ENCODE results near the gene KCNQ5.

- TF ChIP-seq, protein P1, sequence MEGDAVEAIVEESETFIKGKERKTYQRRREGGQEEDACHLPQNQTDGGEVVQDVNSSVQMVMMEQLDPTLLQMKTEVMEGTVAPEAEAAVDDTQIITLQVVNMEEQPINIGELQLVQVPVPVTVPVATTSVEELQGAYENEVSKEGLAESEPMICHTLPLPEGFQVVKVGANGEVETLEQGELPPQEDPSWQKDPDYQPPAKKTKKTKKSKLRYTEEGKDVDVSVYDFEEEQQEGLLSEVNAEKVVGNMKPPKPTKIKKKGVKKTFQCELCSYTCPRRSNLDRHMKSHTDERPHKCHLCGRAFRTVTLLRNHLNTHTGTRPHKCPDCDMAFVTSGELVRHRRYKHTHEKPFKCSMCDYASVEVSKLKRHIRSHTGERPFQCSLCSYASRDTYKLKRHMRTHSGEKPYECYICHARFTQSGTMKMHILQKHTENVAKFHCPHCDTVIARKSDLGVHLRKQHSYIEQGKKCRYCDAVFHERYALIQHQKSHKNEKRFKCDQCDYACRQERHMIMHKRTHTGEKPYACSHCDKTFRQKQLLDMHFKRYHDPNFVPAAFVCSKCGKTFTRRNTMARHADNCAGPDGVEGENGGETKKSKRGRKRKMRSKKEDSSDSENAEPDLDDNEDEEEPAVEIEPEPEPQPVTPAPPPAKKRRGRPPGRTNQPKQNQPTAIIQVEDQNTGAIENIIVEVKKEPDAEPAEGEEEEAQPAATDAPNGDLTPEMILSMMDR (conservative IDR thresholded peaks at IDR 0.05 in 1 of 2, IDR thresholded peaks at IDR 0.05 in 1 of 2; ENCODE audit: low read depth in 1 of 2, low read length in 2 of 2) = no peak
- TF ChIP-seq EZH2 (IDR thresholded peaks at IDR 0.05; ENCODE audit: low read length, missing control alignments) = no peak
Measured at GRCh38 chr6:72784071-72784470, 162.2 kb downstream of the KCNQ5 start.
